HG03196 (cell line): Measurements from ENCODE around the gene TTC33.

ENCODE experiments used
- ATAC-seq: cut with Tn5 transposase; IDR thresholded peaks from one replicate; pipeline ENCODE4 v1.9.1; 2021; ENCODE audit not compliant: unreplicated experiment

Gene TTC33

DNA sequence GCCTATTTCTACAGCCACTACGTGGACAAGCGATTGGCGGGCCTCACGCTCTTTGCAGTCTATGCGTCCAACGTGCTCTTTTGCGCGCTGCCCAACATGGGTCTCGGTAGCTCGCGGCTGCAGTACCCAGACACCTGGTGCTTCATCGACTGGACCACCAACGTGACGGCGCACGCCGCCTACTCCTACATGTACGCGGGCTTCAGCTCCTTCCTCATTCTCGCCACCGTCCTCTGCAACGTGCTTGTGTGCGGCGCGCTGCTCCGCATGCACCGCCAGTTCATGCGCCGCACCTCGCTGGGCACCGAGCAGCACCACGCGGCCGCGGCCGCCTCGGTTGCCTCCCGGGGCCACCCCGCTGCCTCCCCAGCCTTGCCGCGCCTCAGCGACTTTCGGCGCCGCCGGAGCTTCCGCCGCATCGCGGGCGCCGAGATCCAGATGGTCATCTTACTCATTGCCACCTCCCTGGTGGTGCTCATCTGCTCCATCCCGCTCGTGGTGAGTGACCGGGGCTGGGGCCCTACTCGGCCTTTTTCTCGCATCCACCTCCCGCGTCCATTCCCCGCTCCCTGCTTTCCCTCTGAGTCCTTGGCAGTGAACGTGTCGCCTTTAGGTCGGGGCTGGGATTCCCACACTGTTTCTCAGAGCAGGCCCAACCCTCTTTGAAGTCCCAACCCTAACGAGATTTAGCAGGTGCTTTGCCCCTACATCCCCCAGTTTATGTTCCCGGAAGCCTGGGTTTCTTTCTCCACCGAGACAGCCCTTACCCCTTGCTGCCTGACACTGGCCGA is 74.2 kb downstream of the TTC33 start:
- no peak for ATAC-seq

DNA sequence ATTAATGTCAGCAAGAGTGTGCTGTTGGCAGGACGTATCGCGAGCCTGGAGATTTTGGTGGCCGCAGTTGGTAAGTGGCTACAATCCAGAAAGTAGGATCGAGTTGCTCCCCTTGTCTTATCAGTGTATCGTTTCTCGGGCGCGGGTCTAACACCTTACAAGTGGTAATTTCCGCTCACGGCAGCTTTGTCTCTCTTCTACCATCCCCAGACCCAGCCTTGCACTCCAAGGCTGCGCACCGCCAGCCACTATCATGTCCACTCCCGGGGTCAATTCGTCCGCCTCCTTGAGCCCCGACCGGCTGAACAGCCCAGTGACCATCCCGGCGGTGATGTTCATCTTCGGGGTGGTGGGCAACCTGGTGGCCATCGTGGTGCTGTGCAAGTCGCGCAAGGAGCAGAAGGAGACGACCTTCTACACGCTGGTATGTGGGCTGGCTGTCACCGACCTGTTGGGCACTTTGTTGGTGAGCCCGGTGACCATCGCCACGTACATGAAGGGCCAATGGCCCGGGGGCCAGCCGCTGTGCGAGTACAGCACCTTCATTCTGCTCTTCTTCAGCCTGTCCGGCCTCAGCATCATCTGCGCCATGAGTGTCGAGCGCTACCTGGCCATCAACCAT is 74.9 kb downstream of the TTC33 start:
- no peak for ATAC-seq

DNA sequence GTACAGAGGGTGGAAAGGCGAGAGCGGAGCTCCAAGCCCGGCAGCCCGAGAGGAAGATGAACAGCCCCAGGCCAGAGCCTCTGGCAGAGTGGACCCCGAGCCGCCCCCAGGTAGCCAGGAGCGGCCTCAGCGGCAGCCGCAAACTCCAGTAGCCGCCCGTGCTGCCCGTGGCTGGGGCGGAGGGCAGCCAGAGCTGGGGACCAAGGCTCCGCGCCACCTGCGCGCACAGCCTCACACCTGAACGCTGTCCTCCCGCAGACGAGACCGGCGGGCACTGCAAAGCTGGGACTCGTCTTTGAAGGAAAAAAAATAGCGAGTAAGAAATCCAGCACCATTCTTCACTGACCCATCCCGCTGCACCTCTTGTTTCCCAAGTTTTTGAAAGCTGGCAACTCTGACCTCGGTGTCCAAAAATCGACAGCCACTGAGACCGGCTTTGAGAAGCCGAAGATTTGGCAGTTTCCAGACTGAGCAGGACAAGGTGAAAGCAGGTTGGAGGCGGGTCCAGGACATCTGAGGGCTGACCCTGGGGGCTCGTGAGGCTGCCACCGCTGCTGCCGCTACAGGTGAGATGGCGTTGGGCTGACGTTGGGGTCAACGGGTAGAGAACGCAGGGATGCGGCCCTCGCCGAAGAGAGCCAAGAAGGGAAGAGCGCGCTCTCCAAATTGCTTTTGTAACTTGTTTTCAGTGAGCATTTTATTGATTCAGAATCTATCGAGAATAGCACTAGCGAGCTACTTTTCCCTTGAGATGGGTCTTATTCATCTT is 75.7 kb downstream of the TTC33 start, which contains the start of gene PTGER4:
PTGER4 (plus strand) TSS at position 3 of the 769 bp plus-strand sequence. CDS start 1,079 bp downstream, outside the sequence.
- ATAC-seq = peak; percentile 28

DNA sequence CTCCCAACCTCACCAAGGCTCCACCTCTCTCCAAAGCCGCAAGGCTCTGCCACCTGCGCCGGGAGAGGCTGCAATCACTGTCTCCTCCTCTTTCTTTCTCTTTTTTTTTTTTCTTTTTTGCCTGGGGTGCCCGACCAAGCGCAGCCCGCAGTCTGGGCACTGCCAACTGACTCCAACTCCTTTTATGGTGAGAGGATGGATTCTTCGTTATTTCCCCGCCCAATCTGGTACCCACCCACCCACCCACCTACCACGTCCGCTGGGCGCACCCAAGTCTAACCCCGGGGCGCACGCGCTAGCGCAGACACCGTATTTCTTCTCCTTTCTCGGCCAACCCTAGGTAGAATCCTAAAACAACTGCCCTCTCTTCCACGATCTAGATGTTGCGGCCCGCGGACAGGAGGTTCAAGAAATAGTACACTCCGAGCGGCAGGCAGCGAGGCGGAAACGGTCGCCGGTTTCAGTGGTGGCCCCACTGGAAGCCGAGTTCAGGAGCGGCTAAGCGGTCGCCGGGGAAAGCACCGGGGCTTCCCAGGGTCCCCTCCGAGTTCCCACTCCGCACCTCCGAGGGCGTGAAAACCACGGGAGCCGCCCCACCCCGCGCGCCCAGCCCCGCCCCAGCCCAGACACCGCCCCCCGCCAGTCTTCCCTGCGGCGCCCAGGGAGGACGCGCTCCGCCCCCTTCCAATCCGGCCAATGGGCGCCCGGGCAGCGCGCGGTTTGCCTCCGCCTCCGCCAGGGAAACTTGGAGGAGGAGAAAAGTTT is 76.4 kb downstream of the TTC33 start:
- ATAC-seq = peak; percentile 75

DNA sequence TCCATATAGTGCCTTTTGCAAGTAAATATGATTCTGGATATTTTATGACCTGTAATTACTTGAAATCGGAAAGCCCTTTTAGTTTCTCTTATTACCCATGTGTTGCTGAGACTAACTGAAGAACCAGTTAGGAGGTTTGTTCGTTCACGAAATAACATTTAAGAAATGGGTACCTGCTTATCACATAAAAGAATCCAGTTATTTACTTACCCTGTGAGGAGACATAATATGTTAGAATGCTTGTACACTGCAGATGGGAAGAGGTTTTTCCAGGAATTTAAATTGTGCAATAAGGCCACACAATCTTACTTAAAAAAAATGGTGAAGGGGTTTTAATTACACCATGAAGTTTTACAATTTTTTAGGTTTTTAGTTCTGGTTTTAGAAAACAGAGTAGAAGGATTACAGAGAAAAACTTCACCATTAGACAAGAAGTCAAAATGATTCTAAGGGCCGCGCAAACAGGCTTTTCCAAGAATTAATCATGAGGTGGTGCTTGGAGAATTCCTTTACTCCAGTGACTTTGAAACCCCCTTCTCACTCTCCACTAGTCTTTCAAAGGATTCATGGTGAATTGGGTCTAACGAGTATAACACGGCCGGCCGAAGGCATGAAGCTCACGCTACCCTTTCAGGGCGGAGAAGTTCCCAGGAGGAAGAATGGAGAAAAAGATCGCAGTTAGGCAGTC is 77.2 kb downstream of the TTC33 start:
- ATAC-seq = no peak

DNA sequence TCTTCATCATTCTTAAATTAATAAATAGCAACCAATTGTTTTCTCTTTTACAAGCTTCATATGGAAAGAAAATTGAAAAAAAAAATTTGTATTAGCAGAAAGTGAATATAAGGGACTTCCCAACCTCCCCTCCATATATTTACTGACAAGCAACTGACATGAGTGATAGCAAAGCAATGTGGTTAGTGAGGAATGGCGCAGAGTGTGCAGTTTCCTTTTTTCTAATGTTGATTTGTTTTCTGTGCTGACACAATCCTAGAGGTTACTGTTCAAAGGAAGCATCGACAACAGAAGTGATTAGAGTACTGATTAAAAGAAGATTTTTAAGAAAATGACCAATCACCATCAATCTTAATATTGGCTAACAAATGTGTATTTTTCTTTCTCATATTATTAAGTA is 77.7 kb downstream of the TTC33 start:
- no peak for ATAC-seq

DNA sequence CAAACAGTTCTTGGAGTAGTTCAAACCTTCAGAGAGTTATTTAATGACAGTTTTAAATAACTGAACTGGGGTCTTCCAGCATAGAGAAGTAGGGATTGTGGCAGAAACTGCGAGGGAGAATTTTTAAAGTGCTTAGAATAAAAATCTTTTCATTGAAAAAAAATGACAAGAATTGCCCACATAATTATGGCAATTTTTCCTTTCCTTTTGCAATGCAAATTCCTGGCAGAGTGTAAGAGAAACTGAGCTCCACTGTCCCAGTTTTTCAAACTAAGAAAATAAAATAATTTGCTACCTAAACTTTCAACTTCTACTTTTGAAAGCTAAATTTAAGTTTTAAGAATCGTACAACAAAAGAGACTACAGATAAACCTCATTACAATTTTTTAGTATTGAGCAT is 78.3 kb downstream of the TTC33 start:
- no peak for ATAC-seq

DNA sequence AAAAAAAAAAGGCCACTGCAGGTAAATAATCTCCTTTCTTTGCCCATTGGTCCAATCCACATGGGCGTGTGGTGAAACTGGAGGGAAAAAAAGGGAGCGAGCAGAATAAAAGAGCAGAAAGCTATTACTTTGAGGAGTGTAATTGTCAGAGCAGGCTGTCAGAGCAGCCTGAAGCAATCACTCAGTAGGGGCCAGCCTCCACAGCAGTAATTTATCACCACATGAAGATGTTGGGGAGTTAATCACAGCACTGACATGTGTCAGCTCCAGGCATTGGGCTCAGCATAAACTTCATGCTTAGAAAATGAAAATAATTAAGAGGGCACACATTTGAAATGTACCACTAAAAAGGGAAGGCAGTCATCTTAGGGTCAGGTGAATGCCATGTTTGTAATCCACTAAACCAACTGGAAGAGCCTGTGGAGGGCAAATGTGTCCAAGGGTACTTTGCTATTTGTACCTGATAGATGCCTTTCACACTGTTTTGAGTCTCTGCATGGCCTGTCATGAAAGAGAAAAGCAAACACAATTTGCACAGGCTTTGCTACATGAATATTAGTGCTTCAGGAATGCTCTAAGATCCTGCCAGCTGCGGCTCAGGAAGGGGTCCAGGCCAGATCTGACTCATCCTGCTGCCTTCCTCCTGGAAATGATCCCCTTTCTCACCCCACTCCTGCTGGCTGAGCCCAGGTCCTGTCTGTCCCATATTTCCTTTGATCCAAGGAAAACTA is 79.0 kb downstream of the TTC33 start:
- no peak for ATAC-seq

DNA sequence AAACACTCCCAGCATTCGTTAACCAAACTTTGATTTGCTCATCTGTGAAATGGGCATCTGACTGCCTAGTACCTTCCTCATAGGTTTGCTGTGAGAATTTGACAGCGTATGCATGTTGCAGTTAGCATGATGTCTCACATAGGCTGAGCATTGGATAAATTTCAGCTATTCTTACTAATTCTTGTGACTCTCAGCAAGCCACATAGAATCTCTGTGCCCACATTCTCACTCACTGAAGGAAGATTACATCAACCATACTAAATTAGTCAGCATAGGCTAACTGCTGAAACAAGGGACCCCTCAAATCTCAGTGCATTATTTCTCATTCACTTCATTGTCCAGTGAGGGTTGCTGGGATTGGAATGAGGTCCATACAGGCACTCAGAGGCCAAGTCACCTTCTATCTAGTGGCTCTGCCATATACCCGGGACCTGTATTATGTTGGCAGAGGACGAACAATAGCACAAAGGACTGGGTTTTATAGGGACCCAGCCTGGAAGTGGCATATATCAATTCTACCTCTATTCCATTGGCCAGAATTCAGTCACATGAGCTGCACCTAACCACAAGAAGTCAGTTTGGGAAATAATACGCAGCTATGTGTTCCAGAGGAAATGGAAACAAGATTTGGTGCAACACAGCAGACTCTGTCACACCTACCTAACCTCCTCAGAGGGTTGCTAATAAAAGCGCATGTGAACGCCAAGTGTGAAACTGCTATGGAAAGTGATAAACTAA is 80.2 kb downstream of the TTC33 start:
- ATAC-seq = no peak

DNA sequence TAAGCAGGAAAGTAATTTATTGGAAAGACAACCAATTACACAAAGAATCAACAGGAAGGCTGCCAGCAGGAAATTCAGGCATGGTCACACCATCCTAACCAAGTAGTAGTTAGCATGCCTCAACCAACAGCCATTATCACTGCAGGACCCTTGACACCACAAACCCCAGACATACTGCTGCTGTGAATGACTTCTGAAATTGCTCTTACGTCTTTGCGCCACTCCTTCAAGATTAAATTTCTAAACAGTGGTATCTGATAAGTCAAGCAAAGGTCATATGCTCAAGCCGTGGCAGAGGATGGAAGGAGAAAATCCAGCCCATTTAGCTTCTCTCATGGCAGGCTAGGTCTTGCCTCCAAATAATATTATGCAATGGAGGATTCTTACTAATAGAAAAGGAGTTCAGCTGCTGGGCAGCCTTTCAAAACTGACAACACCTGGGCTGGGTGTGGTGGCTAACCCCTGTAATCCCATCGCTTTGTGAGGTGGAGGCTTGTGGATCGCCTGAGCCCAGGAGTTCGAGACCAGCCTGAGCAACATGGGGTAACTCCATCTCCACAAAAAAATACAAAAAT is 81.0 kb downstream of the TTC33 start:
- ATAC-seq = no peak

DNA sequence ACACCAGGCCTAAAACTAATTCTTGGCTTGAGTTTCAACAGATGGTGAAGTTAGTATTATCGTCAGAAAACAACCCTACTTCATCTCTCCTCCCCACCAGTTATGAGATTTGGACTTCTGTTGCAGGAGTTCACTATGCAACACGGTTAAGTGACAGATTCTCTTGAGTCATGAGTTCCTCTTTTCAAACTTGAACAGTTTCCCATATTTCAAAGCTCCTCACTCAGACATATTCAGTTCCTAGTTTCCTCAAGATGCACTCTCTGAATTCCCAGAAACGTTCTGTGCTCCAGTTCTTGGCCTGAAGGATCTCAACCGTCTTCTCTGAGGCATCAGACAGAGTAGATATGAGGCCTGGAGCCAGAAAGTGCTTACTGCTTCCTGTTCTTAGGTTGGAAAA is 83.3 kb downstream of the TTC33 start:
- ATAC-seq = no peak

DNA sequence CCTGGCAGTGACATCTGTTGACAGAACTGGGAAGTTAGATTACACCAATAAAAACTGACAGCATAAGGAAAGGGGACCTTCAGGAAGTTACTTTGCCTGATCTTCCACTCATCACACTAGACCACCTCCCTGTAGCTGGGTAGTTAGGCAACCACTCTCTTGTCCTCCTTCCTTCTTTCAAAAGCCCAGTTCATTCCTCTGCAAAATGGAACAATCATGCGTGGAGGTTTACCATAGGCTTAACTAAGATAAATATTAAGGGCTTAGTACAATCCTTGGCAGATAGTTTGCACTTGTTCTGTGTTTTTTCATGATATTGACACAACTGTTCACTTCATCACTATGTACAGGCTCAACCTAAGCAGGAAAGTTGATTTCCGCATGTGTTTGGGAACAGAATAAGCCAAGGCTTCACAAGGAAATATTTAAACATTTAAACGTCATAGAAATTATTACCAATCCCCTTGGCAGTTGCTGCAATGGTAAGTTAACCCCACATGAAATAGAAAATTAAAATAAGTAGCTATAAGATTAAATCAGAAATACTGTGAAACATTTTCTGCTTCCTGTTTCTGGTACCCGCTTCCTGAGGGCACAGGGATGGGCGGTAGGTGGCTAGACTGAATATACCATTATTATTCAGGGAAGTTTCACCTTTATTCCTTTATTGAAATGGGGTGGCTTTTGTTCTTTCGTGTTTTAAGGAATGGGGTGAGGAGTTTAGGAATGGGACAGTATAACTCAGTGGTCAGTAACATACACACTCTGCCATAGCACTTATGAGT is 86.0 kb downstream of the TTC33 start:
- ATAC-seq = no peak

DNA sequence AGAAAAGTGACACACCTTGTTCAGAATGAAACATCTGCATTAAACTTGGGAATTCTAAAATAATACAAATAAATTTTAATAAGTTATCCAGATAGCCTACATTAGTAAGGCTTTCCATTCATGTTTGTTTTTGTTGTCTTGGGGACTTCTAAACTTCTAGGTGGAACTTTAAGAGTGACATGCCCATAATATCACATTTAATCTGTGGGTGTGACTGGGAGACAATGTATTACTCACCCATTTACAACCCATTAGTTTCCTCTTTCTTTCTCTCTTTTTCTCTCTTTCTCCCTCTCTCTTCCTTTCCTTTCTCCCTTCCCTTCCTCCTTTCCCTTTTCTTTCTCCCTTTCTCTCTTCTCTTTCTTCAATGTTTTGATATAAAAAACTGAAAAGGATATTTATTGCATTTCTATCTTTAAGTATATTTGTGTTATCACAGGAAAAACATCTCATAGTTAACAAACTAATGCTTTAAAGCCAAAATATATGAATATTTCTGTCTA is 88.5 kb downstream of the TTC33 start:
- ATAC-seq = no peak

DNA sequence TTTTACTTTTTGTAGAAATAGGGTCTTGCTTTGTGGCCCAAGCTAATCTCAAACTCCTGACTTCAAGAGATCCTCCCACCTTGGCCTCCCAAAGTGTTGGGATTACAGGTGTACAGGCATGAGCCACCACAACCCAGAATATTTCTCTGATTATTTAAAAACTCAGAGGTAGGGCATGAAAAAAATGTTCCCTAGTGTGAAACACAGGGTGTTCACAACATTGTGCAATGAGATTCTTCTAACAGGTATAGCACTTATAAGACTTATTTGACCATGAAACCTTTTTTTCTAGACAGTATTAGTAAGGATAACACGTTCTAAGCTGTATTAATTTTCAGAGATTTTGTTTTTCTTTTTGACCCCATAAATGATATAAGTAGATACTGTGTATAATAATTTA is 89.1 kb downstream of the TTC33 start:
- ATAC-seq = no peak

DNA sequence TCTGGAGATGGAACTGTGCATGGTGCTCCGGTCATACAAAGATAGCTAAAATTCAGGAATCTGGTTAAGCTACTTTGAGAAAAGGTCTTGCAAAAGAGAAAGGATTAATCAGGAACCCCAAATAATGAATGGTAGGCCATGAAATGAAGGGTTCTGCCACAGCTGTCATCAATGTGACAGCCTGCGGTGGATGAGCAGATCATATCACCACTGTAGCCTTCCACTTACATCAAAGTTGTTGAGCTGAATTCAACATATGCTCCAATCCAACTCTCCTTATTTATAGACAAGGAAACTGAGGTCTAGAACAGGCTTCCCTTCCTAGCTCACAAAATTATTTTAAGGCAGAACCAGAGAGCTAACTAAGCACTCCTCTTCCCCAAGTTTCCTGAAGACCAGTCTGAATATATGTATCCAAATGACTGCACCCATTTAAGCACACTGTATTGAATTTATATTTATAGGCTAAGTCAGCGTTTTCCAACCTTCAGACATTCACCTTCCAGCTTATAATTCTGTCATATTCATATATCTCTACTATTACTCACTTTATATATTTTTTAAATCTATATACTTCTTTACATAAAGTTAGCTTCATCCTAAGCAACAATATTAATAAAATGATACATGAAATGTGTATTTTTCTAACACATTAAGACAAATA is 90.0 kb downstream of the TTC33 start:
- no peak for ATAC-seq

DNA sequence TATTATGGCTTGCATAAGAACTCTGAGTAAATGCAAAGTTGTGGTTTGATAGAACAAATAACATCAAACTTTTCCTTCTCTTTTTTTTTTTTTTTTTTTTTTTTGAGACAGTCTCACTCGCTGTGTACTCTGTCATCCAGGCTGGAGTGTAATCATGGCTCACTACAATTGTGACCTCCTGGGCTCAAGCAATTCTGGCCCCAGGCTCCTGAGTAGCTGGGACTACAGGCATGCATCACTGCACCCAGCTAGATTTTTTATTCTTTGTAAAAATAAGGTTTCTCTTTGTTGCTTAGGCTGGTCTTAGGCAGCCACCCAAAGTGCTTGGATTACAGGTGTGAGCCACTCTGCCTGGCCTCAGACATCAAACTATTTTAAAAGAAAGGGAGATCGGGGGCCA is 95.0 kb downstream of the TTC33 start:
- no peak for ATAC-seq

DNA sequence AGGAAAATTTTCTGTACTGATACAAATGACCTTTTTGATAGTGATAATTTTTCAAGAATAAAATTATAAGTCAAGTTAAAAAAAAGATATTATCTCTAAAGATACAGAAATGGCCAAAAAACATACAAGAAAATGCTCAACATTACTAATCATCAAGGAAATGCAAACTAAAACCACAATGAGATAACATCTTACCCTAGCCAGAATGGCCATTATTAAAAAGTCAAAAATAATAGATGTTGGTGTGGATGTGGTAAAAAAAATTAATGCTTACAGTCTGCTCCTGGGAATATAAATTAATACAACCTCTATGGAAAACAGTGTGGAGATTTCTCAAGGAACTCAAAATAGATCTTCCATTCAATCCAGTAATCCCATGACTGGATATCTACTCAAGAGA is 99.0 kb downstream of the TTC33 start:
- no peak for ATAC-seq
